Sigmoid colon (tissue), 7 donors: ENCODE measurements around the gene REG3G. TPM values are rescaled to one million over a fixed set of nuclear protein-coding genes. Genes with fewer than 3 reads are reported as not detected.

Source experiments
- DNase-seq: peaks from one replicate; pipeline ENCODE4 v3.0.0-alpha.2; 2019
- H3K27ac ChIP-seq, 4 donors: fragments of 200-600 bp; sonication (generic); one replicate each; pipeline ENCODE4 v1.5.1; 2016 to 2019; ENCODE audit warnings: mild to moderate bottlenecking in 1 of 4
- H3K27me3 ChIP-seq, 3 donors: fragments of 200-600 bp; sonication (generic); one replicate each; pipeline ENCODE4 v1.5.1; 2019; ENCODE audit warnings: mild to moderate bottlenecking in 1 of 3
- H3K36me3 ChIP-seq, 4 donors: fragments of 200-600 bp; sonication (generic); one replicate each; pipeline ENCODE4 v1.5.1; 2016 to 2019
- H3K4me1 ChIP-seq, 4 donors: fragments of 200-600 bp; sonication (generic); one replicate each; pipeline ENCODE4 v1.5.1; 2017 to 2019
- H3K4me3 ChIP-seq, 4 donors: fragments of 200-600 bp; sonication (generic); one replicate each; pipeline ENCODE4 v1.5.1; 2017 to 2019; ENCODE audit warnings: mild to moderate bottlenecking in 2 of 4, moderate library complexity in 1 of 4
- H3K9me3 ChIP-seq, 4 donors: fragments of 200-600 bp in 3 of 4; sonication (generic) in 3 of 4; one replicate each; pipeline versions ENCODE4 v1.5.1 to v1.6.1; 2013 to 2019
- CTCF ChIP-seq, 4 experiments: fragments of 450-650 bp in 3 of 4; fragments of 200-600 bp in 1 of 4; IDR thresholded peaks; one replicate each; pipeline ENCODE4 v1.5.1; 2016 to 2019; ENCODE audit warnings: antibody characterized with exemption in 4 of 4, mild to moderate bottlenecking in 3 of 4, moderate library complexity in 2 of 4
- EP300 ChIP-seq, 4 donors: sonication (generic); formaldehyde crosslinking; IDR thresholded peaks; one replicate each; pipeline ENCODE4 v1.6.1; 2017; ENCODE audit warnings: antibody characterized with exemption in 4 of 4
- POLR2A ChIP-seq, 2 donors: fragments of 450-650 bp; IDR thresholded peaks; one replicate each; pipeline ENCODE4 v1.6.1; 2016; ENCODE audit warnings: antibody characterized with exemption in 2 of 2, mild to moderate bottlenecking in 2 of 2, moderate library complexity in 2 of 2
- POLR2AphosphoS5 ChIP-seq, 4 donors: sonication (generic); formaldehyde crosslinking; IDR thresholded peaks; one replicate each; pipeline ENCODE4 v1.6.1; 2017; ENCODE audit warnings: antibody characterized with exemption in 4 of 4
- WGBS, 2 donors: extraction: QIAGEN DNeasy Blood & Tissue Kit; methylation state at CpG; one replicate each; pipeline ENCODE4 v1.1.7; 2013; 5-methylcytosine and 5-hydroxymethylcytosine counted together
- intact Hi-C: fragments of 100-400 bp; cut with DNase I; formaldehyde crosslinking; loops from one replicate; pipeline ENCODE4 v1.15.1; 2023
- polyA plus RNA-seq, 3 donors: library from polyadenylated mRNA; stranded (reverse); fragments of 200-250 nt; gene quantifications; one replicate each; pipeline ENCODE4 v1.2.3, GENCODE V29; 2013
- total RNA-seq, 4 donors: library from RNA; depleted of rRNA; stranded (reverse); fragments of >200 nt; gene quantifications; one replicate each; pipeline ENCODE4 v1.1.0, GENCODE V29; 2016
- donor health status: healthy with polysubstance abuse.
- donor health status: Bipolar disorder and iron deficiency.
- donor health status: healthy.

REG3G gene
- total and polyA plus RNA-seq, 7 donors, result 0.12 TPM; not detected in 6

GRCh38 chr2:79071078-79071477 lies 45.6 kb downstream of the REG3G start:
- Histone ChIP-seq H3K4me1 (peaks cover 0 to 6% (median 0%) of the 10 kb centered on the region in 4 donors), H3K27ac (no peak overlapping the region), H3K4me3 (no peak overlapping the region), H3K27me3 (no peaks in the 10 kb centered on the region), H3K9me3 (no peaks in the 10 kb centered on the region), H3K36me3 (no peaks in the 10 kb centered on the region)
- DNase-seq, result no peak
- 81 to 82% methylated on average over 2 of the region's 2 CpGs for WGBS, 2 donors
- intact Hi-C loops, result no loop called here
- TF ChIP-seq POLR2AphosphoS5 (IDR thresholded peaks at IDR 0.05) (no peak), CTCF (IDR thresholded peaks at IDR 0.05) (no peak), POLR2A (IDR thresholded peaks at IDR 0.05) (no peak), EP300 (IDR thresholded peaks at IDR 0.05) (no peak)

Other genes with a start within 250 kb of the REG3G start
- gene REG1B, start 62.3 kb downstream of the REG3G start, total RNA-seq, result not detected
- gene REG1B, start 62.3 kb downstream of the REG3G start, polyA plus RNA-seq, result 100 to 1,000 TPM in 1 of 3 donors, 10 to 100 TPM in 1, not detected in 1; 10.8 to 465 TPM
- not detected for gene REG1A, start 94.8 kb downstream of the REG3G start, total RNA-seq
- 1,000 to 10,000 TPM in 1 of 3 donors, 10 to 100 TPM in 2; 10.9 to 1,672 (median 44.4) TPM for gene REG1A, start 94.8 kb downstream of the REG3G start, polyA plus RNA-seq
- not detected for gene REG3A, start 134.1 kb downstream of the REG3G start, total RNA-seq
- gene REG3A, start 134.1 kb downstream of the REG3G start, polyA plus RNA-seq, result 10 to 100 TPM in 1 of 3 donors, 1 to 10 TPM in 1, not detected in 1; 3.2 to 27.7 TPM